B cell (primary cell): Measurements from ENCODE around the gene S100A14. TPM values are rescaled to one million over a fixed set of nuclear protein-coding genes. Genes with fewer than 3 reads are reported as not detected.

ENCODE experiments used
- ATAC-seq: fragments of 200-7000 bp; cut with Tn5 transposase; one replicate; pipeline ENCODE4 v1.10.0; 2021; ENCODE audit warnings: low read depth, mild to moderate bottlenecking, moderate number of reproducible peaks, moderate library complexity
- CTCF ChIA-PET: fragments of 350-600 bp; sonication (Branson Sonifier 250); formaldehyde crosslinking; loops from one replicate; lab custom pipeline; 2021; ENCODE audit warnings: antibody characterized with exemption, inconsistent platforms; lab: Charles Lee
- POLR2A ChIA-PET: fragments of 350-600 bp; sonication (Branson Sonifier 250); formaldehyde crosslinking; loops from one replicate; lab custom pipeline; 2021; ENCODE audit warnings: antibody characterized with exemption; lab: Charles Lee
- DNase-seq: peaks from one replicate; pipeline ENCODE4 v3.0.0; 2013
- H2AFZ ChIP-seq: 2 replicates; pipeline ENCODE4 v1.6.1; 2012; ENCODE audit warnings: mild to moderate bottlenecking, low read depth, low read length; ENCODE audit not compliant: insufficient read depth, poor library complexity, severe bottlenecking
- H3K27ac ChIP-seq, 2 donors: 1 replicate in 1 of 2; 2 replicates in 1 of 2; pipeline ENCODE4 v1.5.1; 2012 to 2013; ENCODE audit warnings: low read length in 2 of 2, mild to moderate bottlenecking in 2 of 2, moderate library complexity in 1 of 2
- H3K27me3 ChIP-seq, 4 experiments: fragments of 200-600 bp in 1 of 4; sonication (generic) in 1 of 4; replicated peaks in 1 of 4; 1 replicate in 2 of 4; 2 replicates in 2 of 4; pipeline versions ENCODE4 v1.6.1 to v1.7.0; 2013 to 2016; ENCODE audit warnings: low read length in 3 of 4, mild to moderate bottlenecking in 2 of 4, mixed read lengths in 1 of 4, moderate library complexity in 1 of 4; ENCODE audit not compliant: insufficient read depth in 4 of 4, control insufficient read depth in 3 of 4; ENCODE audit errors: control extremely low read depth in 1 of 4
- H3K36me3 ChIP-seq, 2 experiments: replicated peaks in 1 of 2; 1 replicate in 1 of 2; 2 replicates in 1 of 2; pipeline versions ENCODE4 v1.6.1 to v1.7.1; 2013; ENCODE audit warnings: low read length in 1 of 2; ENCODE audit not compliant: insufficient read depth in 2 of 2, control insufficient read depth in 1 of 2; ENCODE audit errors: control extremely low read depth in 1 of 2, extremely low read depth in 1 of 2
- H3K4me1 ChIP-seq, 2 donors: fragments of 200-600 bp in 1 of 2; sonication (generic) in 1 of 2; 1 replicate in 1 of 2; 2 replicates in 1 of 2; pipeline versions ENCODE4 v1.5.1 to v1.6.1; 2013 to 2017; ENCODE audit warnings: low read length in 2 of 2; ENCODE audit not compliant: control insufficient read depth in 2 of 2, insufficient read depth in 2 of 2
- H3K4me2 ChIP-seq: replicated peaks from 2 replicates; pipeline ENCODE3; 2012; ENCODE audit warnings: mild to moderate bottlenecking, low read depth, low read length; ENCODE audit not compliant: poor library complexity, severe bottlenecking
- H3K4me3 ChIP-seq, 5 experiments: fragments of 200-600 bp in 1 of 5; sonication (generic) in 1 of 5; 1 replicate in 3 of 5; 2 replicates in 2 of 5; pipeline versions ENCODE4 v1.5.1 to v1.7.0; 2011 to 2016; ENCODE audit warnings: low read length in 4 of 5, mild to moderate bottlenecking in 4 of 5, low read depth in 2 of 5, control low read depth in 1 of 5, moderate library complexity in 1 of 5; ENCODE audit not compliant: insufficient read depth in 1 of 5; ENCODE audit errors: control extremely low read depth in 1 of 5, extremely low read depth in 1 of 5
- H3K79me2 ChIP-seq: fragments of 200-600 bp; sonication (generic); one replicate; pipeline ENCODE4 v1.6.0; 2016; ENCODE audit warnings: low read length; ENCODE audit not compliant: control insufficient read depth, insufficient read depth
- H3K9ac ChIP-seq: fragments of 200-600 bp; sonication (generic); 2 replicates; pipeline ENCODE4 v1.6.1; 2017; ENCODE audit warnings: mild to moderate bottlenecking, low read length, moderate library complexity
- H3K9me3 ChIP-seq, 3 donors: one replicate each; pipeline versions ENCODE4 v1.6.1 to v1.7.1; 2013; ENCODE audit warnings: low read length in 2 of 3; ENCODE audit not compliant: control insufficient read depth in 2 of 3, insufficient read depth in 1 of 3; ENCODE audit errors: control extremely low read depth in 1 of 3
- H4K20me1 ChIP-seq: 2 replicates; pipeline ENCODE4 v1.6.0; 2012; ENCODE audit warnings: mild to moderate bottlenecking, low read length; ENCODE audit not compliant: insufficient read depth, control insufficient read depth, poor library complexity, severe bottlenecking
- H3K27ac Mint-ChIP-seq: one replicate; pipeline ENCODE4 v1.8.0; 2021; ENCODE audit warnings: mixed read lengths
- H3K27me3 Mint-ChIP-seq: one replicate; pipeline ENCODE4 v1.8.0; 2021; ENCODE audit warnings: mixed read lengths
- H3K4me1 Mint-ChIP-seq: one replicate; pipeline ENCODE4 v1.8.0; 2021; ENCODE audit warnings: mixed read lengths
- H3K4me3 Mint-ChIP-seq: one replicate; pipeline ENCODE4 v1.8.0; 2021; ENCODE audit warnings: mixed read lengths
- H3K9me3 Mint-ChIP-seq: one replicate; pipeline ENCODE4 v1.8.0; 2022; ENCODE audit warnings: mixed read lengths; ENCODE audit not compliant: insufficient read depth
- CTCF ChIP-seq: fragments of 200-600 bp; IDR thresholded peaks from one replicate; pipeline ENCODE4 v1.8.0; 2022; ENCODE audit warnings: antibody characterized with exemption, mild to moderate bottlenecking
- EZH2 ChIP-seq: IDR thresholded peaks from 2 replicates; pipeline ENCODE4 v1.6.1; 2012; ENCODE audit warnings: borderline replicate concordance, low read depth, mild to moderate bottlenecking, moderate library complexity, low read length; ENCODE audit not compliant: insufficient read depth, poor library complexity, severe bottlenecking
- WGBS: methylation state at CpG from one replicate; pipeline ENCODE4 v1.1.5; 2013; ENCODE audit warnings: missing lambda C conversion rate; ENCODE audit not compliant: insufficient coverage; 5-methylcytosine and 5-hydroxymethylcytosine counted together
- intact Hi-C: fragments of 100-400 bp; cut with micrococcal nuclease; formaldehyde crosslinking; loops from one replicate; pipeline ENCODE4 v1.10.0; 2022
- polyA plus RNA-seq: library from polyadenylated mRNA; depleted of rRNA; stranded (reverse); fragments of >200 nt; gene quantifications from 2 replicates; pipeline ENCODE4 v1.2.3, GENCODE V29; 2012
- total RNA-seq, 2 donors: library from RNA; stranded (reverse); fragments of 120-200 nt in 1 of 2; gene quantifications; 1 replicate in 1 of 2; 2 replicates in 1 of 2; pipeline versions ENCODE4 v1.2.3 to v1.2.4, GENCODE V29; 2013 to 2022

The S100A14 gene
- total and polyA plus RNA-seq, 2 donors (not counting 1 experiment from before 2014, with no cell fraction given), result not detected

- no peak overlapping the region for H2AFZ ChIP-seq
- peaks cover 20% of the 10 kb centered on the region for H3K4me1 Mint-ChIP-seq
- H3K4me3 Mint-ChIP-seq, result no peak overlapping the region
- CTCF ChIA-PET, result interaction anchor here (0.9 to 3.3 kb wide), 3 partner anchors 43 to 148 kb away, joined by 3 to 8 read pairs (median 5); no protein-coding TSS in a partner anchor
- H3K9me3 Mint-ChIP-seq, result no peaks in the 10 kb centered on the region
- POLR2A ChIA-PET, result interaction anchor here (0.6 to 2.2 kb wide), 2 partner anchors 9 to 506 kb away, joined by 7 to 8 read pairs; partner anchors contain the start of gene CHTOP
- peak overlapping the region in 1 of 2 donors; percentile 6 for H3K27ac ChIP-seq
- TF ChIP-seq CTCF (no peak), EZH2 (no peak)
- no peak for DNase-seq
- H3K4me1 ChIP-seq, result no peaks in the 10 kb centered on the region
- no CpG with 5 or more reads among the region's 11 CpGs for WGBS
- H3K36me3 ChIP-seq, result peaks cover 45 to 94% of the 10 kb centered on the region in 2 experiments
- H3K9me3 ChIP-seq, result no peaks in the 10 kb centered on the region
- no peaks in the 10 kb centered on the region for H3K27me3 Mint-ChIP-seq
- no peak overlapping the region for H3K4me3 ChIP-seq
- peaks cover 14% of the 10 kb centered on the region for H4K20me1 ChIP-seq
- ATAC-seq, result no peak
- H3K27ac Mint-ChIP-seq, result no peak overlapping the region
- peaks cover 50% of the 10 kb centered on the region for H3K79me2 ChIP-seq
- no peak overlapping the region for H3K4me2 ChIP-seq
- no peak overlapping the region for H3K9ac ChIP-seq
- no peaks in the 10 kb centered on the region for H3K27me3 ChIP-seq
- intact Hi-C loops, result no loop called here
Measured at GRCh38 chr1:153643100-153643499, 27.0 kb upstream of the S100A14 start.

- no peak overlapping the region for H3K9ac ChIP-seq
- no peak for DNase-seq
- no peak overlapping the region for H3K4me2 ChIP-seq
- no peak overlapping the region for H3K27ac ChIP-seq
- ATAC-seq, result no peak
- H3K36me3 ChIP-seq, result peaks cover 52 to 96% of the 10 kb centered on the region in 2 experiments
- TF ChIP-seq CTCF (no peak), EZH2 (no peak)
- WGBS, result 100% methylated on average over 5 of the region's 11 CpGs
- H3K4me1 ChIP-seq, result no peaks in the 10 kb centered on the region
- no peaks in the 10 kb centered on the region for H3K27me3 ChIP-seq
- peaks cover 24% of the 10 kb centered on the region for H3K4me1 Mint-ChIP-seq
- ChIA-PET CTCF (no interaction called here), POLR2A (no interaction called here)
- no peaks in the 10 kb centered on the region for H3K9me3 Mint-ChIP-seq
- intact Hi-C loops, result no loop called here
- H3K9me3 ChIP-seq, result no peaks in the 10 kb centered on the region
- H3K79me2 ChIP-seq, result peaks cover 59% of the 10 kb centered on the region
- no peak overlapping the region for H3K4me3 Mint-ChIP-seq
- no peaks in the 10 kb centered on the region for H3K27me3 Mint-ChIP-seq
- peaks cover 22% of the 10 kb centered on the region for H4K20me1 ChIP-seq
- no peak overlapping the region for H3K4me3 ChIP-seq
- no peak overlapping the region for H3K27ac Mint-ChIP-seq
- no peak overlapping the region for H2AFZ ChIP-seq
Measured at GRCh38 chr1:153642161-153642560, 26.0 kb upstream of the S100A14 start.
